PC-3 (cell line): ENCODE results near the gene ARRB2. TPM values are rescaled to one million over a fixed set of nuclear protein-coding genes. Genes with fewer than 3 reads are reported as not detected.

ENCODE experiments used
- ATAC-seq: fragments of 200-7000 bp; cut with Tn5 transposase; 2 replicates; pipeline ENCODE4 v1.9.1; 2020; ENCODE audit warnings: mild to moderate bottlenecking, moderate library complexity
- BruUV-seq: library from RNA; stranded (reverse); fragments of 400-500 nt; replicated peaks from 2 replicates; lab custom pipeline; 2021; lab: Mats Ljungman, UMichigan
- CTCF ChIA-PET: fragments of 300-600 bp; sonication (Branson Sonifier 250); formaldehyde crosslinking; loops from one replicate; lab custom pipeline; 2022; ENCODE audit warnings: antibody characterized with exemption; lab: Charles Lee
- POLR2A ChIA-PET: fragments of 300-600 bp; sonication (Branson Sonifier 250); formaldehyde crosslinking; loops from one replicate; lab custom pipeline; 2022; ENCODE audit warnings: antibody characterized with exemption; ENCODE audit not compliant: unreplicated experiment; lab: Charles Lee
- DNase-seq: peaks from one replicate; pipeline ENCODE4 v3.0.0-alpha.2; 2015
- H2AFZ ChIP-seq: fragments of 300-600 bp; sonication (generic); 2 replicates; pipeline ENCODE4 v1.6.0; 2016; ENCODE audit warnings: antibody characterized with exemption, low read length
- H3F3A ChIP-seq: fragments of 300-600 bp; sonication (generic); one replicate; pipeline ENCODE4 v1.6.0; 2017; ENCODE audit warnings: antibody characterized with exemption, low read length, control low read depth, mild to moderate bottlenecking; ENCODE audit not compliant: unreplicated experiment
- H3K27ac ChIP-seq: fragments of 300-600 bp; sonication (generic); 2 replicates; pipeline ENCODE4 v1.5.1; 2016; ENCODE audit warnings: mild to moderate bottlenecking, low read length
- H3K27me3 ChIP-seq: fragments of 300-600 bp; sonication (generic); 2 replicates; pipeline ENCODE4 v1.6.1; 2016; ENCODE audit warnings: low read length, mixed read lengths
- H3K36me3 ChIP-seq: fragments of 300-600 bp; sonication (generic); 2 replicates; pipeline ENCODE4 v1.6.1; 2016; ENCODE audit warnings: low read depth, mixed run types, low read length, mixed read lengths
- H3K4me1 ChIP-seq: fragments of 300-600 bp; sonication (generic); 2 replicates; pipeline ENCODE4 v1.5.1; 2016; ENCODE audit warnings: low read length; ENCODE audit not compliant: insufficient read depth
- H3K4me2 ChIP-seq: fragments of 300-600 bp; sonication (generic); 2 replicates; pipeline ENCODE4 v1.6.0; 2016; ENCODE audit warnings: low read length
- H3K4me3 ChIP-seq: fragments of 300-600 bp; sonication (generic); 2 replicates; pipeline ENCODE4 v1.5.1; 2016; ENCODE audit warnings: mild to moderate bottlenecking, low read length, mixed read lengths
- H3K79me2 ChIP-seq: fragments of 300-600 bp; sonication (generic); 2 replicates; pipeline ENCODE4 v1.6.1; 2017; ENCODE audit warnings: low read length, mixed read lengths
- H3K9ac ChIP-seq: fragments of 300-600 bp; sonication (generic); 2 replicates; pipeline ENCODE4 v1.6.0; 2016; ENCODE audit warnings: mild to moderate bottlenecking, low read length
- H3K9me2 ChIP-seq: fragments of 300-600 bp; sonication (generic); replicated peaks from 2 replicates; pipeline ENCODE4 v1.6.1; 2016; ENCODE audit warnings: mixed run types, low read length, mixed read lengths
- H3K9me3 ChIP-seq: fragments of 300-600 bp; sonication (generic); 2 replicates; pipeline ENCODE4 v1.6.1; 2016; ENCODE audit warnings: low read length, mixed read lengths
- H4K20me1 ChIP-seq: fragments of 300-600 bp; sonication (generic); 2 replicates; pipeline ENCODE4 v1.6.1; 2016; ENCODE audit warnings: low read length, mixed read lengths
- CTCF ChIP-seq: fragments of 300-600 bp; sonication (generic); conservative IDR thresholded peaks from 2 replicates; pipeline ENCODE4 v1.5.1; 2017; ENCODE audit warnings: antibody characterized with exemption, low read depth, mild to moderate bottlenecking, low read length
- EZH2 ChIP-seq: fragments of 300-600 bp; sonication (generic); IDR thresholded peaks from one replicate; pipeline ENCODE4 v1.6.1; 2017; ENCODE audit warnings: antibody characterized with exemption, mild to moderate bottlenecking, low read length; ENCODE audit not compliant: unreplicated experiment
- EZH2phosphoT487 ChIP-seq: fragments of 300-600 bp; sonication (generic); IDR thresholded peaks from 2 replicates; pipeline ENCODE4 v1.6.1; 2018; ENCODE audit warnings: mild to moderate bottlenecking, antibody characterized with exemption, low read length, borderline replicate concordance
- intact Hi-C: fragments of 100-400 bp; cut with micrococcal nuclease; formaldehyde crosslinking; loops from 2 replicates; pipeline ENCODE4 v1.9.0; 2023
- total RNA-seq: library from RNA; depleted of rRNA; stranded (reverse); fragments of >200 nt; gene quantifications from 2 replicates; pipeline ENCODE4 v1.2.3, GENCODE V29; 2014

The ARRB2 gene
- total RNA-seq, 1 experiment from 2014 or later: 28.1 TPM

GRCh38 chr17:4664230-4664629 lies 46.2 kb upstream of the ARRB2 start:
- Histone ChIP-seq H3K4me1 (no peaks in the 10 kb centered on the region), H3F3A (no peaks in the 10 kb centered on the region), H3K9ac (no peak overlapping the region), H3K27me3 (no peaks in the 10 kb centered on the region), H2AFZ (no peak overlapping the region), H3K4me3 (no peak overlapping the region), H3K4me2 (no peak overlapping the region), H3K27ac (no peak overlapping the region), H3K9me3 (no peaks in the 10 kb centered on the region), H3K79me2 (no peaks in the 10 kb centered on the region), H4K20me1 (no peaks in the 10 kb centered on the region), H3K9me2 (no peaks in the 10 kb centered on the region), H3K36me3 (no peaks in the 10 kb centered on the region)
- intact Hi-C loops: no loop called here
- no peak for ATAC-seq
- no TSS peak for BruUV-seq
- CTCF ChIA-PET: no interaction called here
- POLR2A ChIA-PET: no interaction called here
- no peak for DNase-seq
- no peak for TF ChIP-seq EZH2
- TF ChIP-seq EZH2phosphoT487: no peak
- no peak for TF ChIP-seq CTCF

GRCh38 chr17:4665027-4665426 lies 45.4 kb upstream of the ARRB2 start:
- Histone ChIP-seq H3K4me3 (no peak overlapping the region), H3K36me3 (no peaks in the 10 kb centered on the region), H3K27ac (no peak overlapping the region), H3F3A (no peaks in the 10 kb centered on the region), H3K9me2 (no peaks in the 10 kb centered on the region), H3K27me3 (no peaks in the 10 kb centered on the region), H3K4me1 (no peaks in the 10 kb centered on the region), H3K79me2 (no peaks in the 10 kb centered on the region), H3K4me2 (no peak overlapping the region), H2AFZ (no peak overlapping the region), H4K20me1 (no peaks in the 10 kb centered on the region), H3K9ac (no peak overlapping the region), H3K9me3 (no peaks in the 10 kb centered on the region)
- no peak for ATAC-seq
- TF ChIP-seq EZH2: no peak
- TF ChIP-seq CTCF: no peak
- TF ChIP-seq EZH2phosphoT487: no peak
- no peak for DNase-seq
- CTCF ChIA-PET: no interaction called here
- POLR2A ChIA-PET: no interaction called here
- no TSS peak for BruUV-seq
- intact Hi-C loops: no loop called here

- CTCF ChIA-PET: no interaction called here
- no TSS peak for BruUV-seq
- H3F3A ChIP-seq: no peaks in the 10 kb centered on the region
These were observed 44.1 kb upstream of the ARRB2 start for GRCh38 chr17:4666296-4666695.

More at GRCh38 chr17:4666296-4666695, 44.1 kb upstream of the ARRB2 start:
- Histone ChIP-seq H4K20me1 (no peaks in the 10 kb centered on the region), H3K4me2 (no peak overlapping the region), H2AFZ (no peak overlapping the region), H3K79me2 (no peaks in the 10 kb centered on the region), H3K27me3 (no peaks in the 10 kb centered on the region), H3K4me1 (no peaks in the 10 kb centered on the region), H3K27ac (no peak overlapping the region), H3K36me3 (no peaks in the 10 kb centered on the region), H3K9ac (no peak overlapping the region), H3K9me3 (no peaks in the 10 kb centered on the region), H3K4me3 (no peak overlapping the region), H3K9me2 (no peaks in the 10 kb centered on the region)
- DNase-seq (no peak), ATAC-seq (no peak)
- TF ChIP-seq CTCF: no peak
- TF ChIP-seq EZH2phosphoT487: no peak
- TF ChIP-seq EZH2: no peak
- POLR2A ChIA-PET: no interaction called here
- intact Hi-C loops: no loop called here
